Activated naive CD4-positive, alpha-beta T cell treated with anti-CD3 and anti-CD28 coated beads, Interleukin-2, amount 10 ng/mL, durations not matched to agents 7 days and 5 days (primary cell): ENCODE data around the gene FTCD.

Experiments
- CTCF ChIA-PET: fragments of 350-600 bp; sonication (Branson Sonifier 250); formaldehyde crosslinking; loops from one replicate; lab custom pipeline; 2021; ENCODE audit warnings: antibody characterized with exemption; lab: Charles Lee
- DNase-seq: peaks from one replicate; pipeline ENCODE4 v3.0.0-alpha.2; 2020
- H3K27ac Mint-ChIP-seq: one replicate; pipeline ENCODE4 v1.8.0; 2021; ENCODE audit warnings: mild to moderate bottlenecking, moderate library complexity, mixed read lengths
- H3K27me3 Mint-ChIP-seq: one replicate; pipeline ENCODE4 v1.8.0; 2021; ENCODE audit warnings: mild to moderate bottlenecking, mixed read lengths
- H3K36me3 Mint-ChIP-seq: one replicate; pipeline ENCODE4 v1.8.0; 2021; ENCODE audit warnings: mixed read lengths
- H3K4me1 Mint-ChIP-seq: one replicate; pipeline ENCODE4 v1.8.0; 2021; ENCODE audit warnings: mixed read lengths
- H3K4me3 Mint-ChIP-seq: one replicate; pipeline ENCODE4 v1.8.0; 2021; ENCODE audit warnings: mild to moderate bottlenecking, moderate library complexity, mixed read lengths
- H3K9me3 Mint-ChIP-seq: one replicate; pipeline ENCODE4 v1.8.0; 2021; ENCODE audit warnings: mixed read lengths

Gene FTCD

GRCh38 chr21:46091631-46092025, 63.8 kb downstream of the FTCD start:
- Mint-ChIP-seq H3K36me3 (peaks cover 5% of the 10 kb centered on the region), H3K4me1 (no peaks in the 10 kb centered on the region), H3K4me3 (no peak overlapping the region), H3K9me3 (peaks cover 19% of the 10 kb centered on the region), H3K27ac (no peak overlapping the region), H3K27me3 (peaks cover 21% of the 10 kb centered on the region)
- DNase-seq: peak; percentile 10
- CTCF ChIA-PET: no interaction called here

GRCh38 chr21:46091118-46091517, 64.3 kb downstream of the FTCD start:
- peaks cover 16% of the 10 kb centered on the region for H3K27me3 Mint-ChIP-seq
- H3K4me3 Mint-ChIP-seq: no peak overlapping the region
- no peak for DNase-seq
- no peaks in the 10 kb centered on the region for H3K4me1 Mint-ChIP-seq
- peaks cover 19% of the 10 kb centered on the region for H3K9me3 Mint-ChIP-seq
- H3K27ac Mint-ChIP-seq: no peak overlapping the region
- H3K36me3 Mint-ChIP-seq: peaks cover 5% of the 10 kb centered on the region
- CTCF ChIA-PET: no interaction called here

GRCh38 chr21:46089285-46089684, 66.1 kb downstream of the FTCD start:
- Mint-ChIP-seq H3K9me3 (peaks cover 19% of the 10 kb centered on the region), H3K36me3 (peaks cover 5% of the 10 kb centered on the region), H3K4me3 (no peak overlapping the region)

GRCh38 chr21:46088189-46088588, 67.2 kb downstream of the FTCD start:
- no peaks in the 10 kb centered on the region for H3K4me1 Mint-ChIP-seq
- H3K27ac Mint-ChIP-seq: no peak overlapping the region
- peaks cover 19% of the 10 kb centered on the region for H3K9me3 Mint-ChIP-seq
- DNase-seq: no peak
- peaks cover 7% of the 10 kb centered on the region for H3K27me3 Mint-ChIP-seq
- CTCF ChIA-PET: no interaction called here
- no peak overlapping the region for H3K4me3 Mint-ChIP-seq
- peaks cover 5% of the 10 kb centered on the region for H3K36me3 Mint-ChIP-seq

More at GRCh38 chr21:46089285-46089684, 66.1 kb downstream of the FTCD start:
- no peaks in the 10 kb centered on the region for H3K4me1 Mint-ChIP-seq
- peaks cover 7% of the 10 kb centered on the region for H3K27me3 Mint-ChIP-seq
- no peak overlapping the region for H3K27ac Mint-ChIP-seq
- no peak for DNase-seq
- CTCF ChIA-PET: no interaction called here

- peaks cover 4% of the 10 kb centered on the region for H3K27me3 Mint-ChIP-seq
- peaks cover 19% of the 10 kb centered on the region for H3K9me3 Mint-ChIP-seq
- no peaks in the 10 kb centered on the region for H3K4me1 Mint-ChIP-seq
- H3K4me3 Mint-ChIP-seq: no peak overlapping the region
- DNase-seq: no peak
- no peak overlapping the region for H3K27ac Mint-ChIP-seq
- CTCF ChIA-PET: no interaction called here
- peaks cover 5% of the 10 kb centered on the region for H3K36me3 Mint-ChIP-seq
Observed at GRCh38 chr21:46087641-46088040, 67.7 kb downstream of the FTCD start.
